NOMO-1 (cell line): ENCODE measurements around the gene SLC12A7.
"Not testable (repeated sequence)": the region's sequence is repeated elsewhere in the genome, so short reads cannot be mapped to it uniquely, and the experiment has no call there.

Experiments used
- DNase-seq, 2 experiments: peaks; one replicate each; lab custom pipeline; 2025; ENCODE audit not compliant: unreplicated experiment in 2 of 2; lab: John Stamatoyannopoulos, UW

Gene SLC12A7

DNA sequence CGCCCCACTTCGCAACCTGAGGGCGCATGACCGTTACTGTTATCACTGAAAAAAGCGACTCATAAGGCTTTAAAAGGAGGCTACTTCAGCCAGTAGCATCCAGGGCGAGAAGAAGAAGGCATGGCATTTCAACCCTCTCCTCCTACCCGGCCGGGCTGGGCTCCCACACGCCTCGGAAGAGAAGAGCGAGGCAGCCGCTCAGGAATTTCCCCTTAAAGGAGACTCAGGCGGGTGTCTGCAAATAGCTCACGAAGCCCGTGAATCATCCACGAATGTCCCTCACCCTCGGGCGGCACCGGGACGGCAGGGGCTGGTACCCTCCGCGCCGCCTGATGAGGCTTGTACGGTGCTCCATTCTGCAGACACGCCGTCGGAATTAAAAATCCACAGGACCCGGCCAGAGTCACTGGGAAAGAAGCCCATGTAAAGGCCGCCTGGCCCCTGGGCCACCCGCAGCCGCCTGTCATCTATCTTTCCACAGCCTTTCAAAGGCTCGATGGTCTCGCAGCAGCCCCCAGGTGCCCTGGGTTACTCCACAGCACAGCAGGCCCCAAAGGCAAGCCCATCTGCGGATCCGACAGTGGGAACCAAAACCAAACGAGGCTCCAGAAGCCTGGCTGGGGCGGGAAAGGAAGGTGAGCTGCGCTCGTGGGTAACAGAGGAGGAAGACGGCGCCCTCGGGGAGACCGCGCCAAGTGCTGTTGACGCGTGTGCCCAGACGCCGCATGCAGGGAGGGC is 11.8 kb downstream of the SLC12A7 start:
- no peak for DNase-seq

DNA sequence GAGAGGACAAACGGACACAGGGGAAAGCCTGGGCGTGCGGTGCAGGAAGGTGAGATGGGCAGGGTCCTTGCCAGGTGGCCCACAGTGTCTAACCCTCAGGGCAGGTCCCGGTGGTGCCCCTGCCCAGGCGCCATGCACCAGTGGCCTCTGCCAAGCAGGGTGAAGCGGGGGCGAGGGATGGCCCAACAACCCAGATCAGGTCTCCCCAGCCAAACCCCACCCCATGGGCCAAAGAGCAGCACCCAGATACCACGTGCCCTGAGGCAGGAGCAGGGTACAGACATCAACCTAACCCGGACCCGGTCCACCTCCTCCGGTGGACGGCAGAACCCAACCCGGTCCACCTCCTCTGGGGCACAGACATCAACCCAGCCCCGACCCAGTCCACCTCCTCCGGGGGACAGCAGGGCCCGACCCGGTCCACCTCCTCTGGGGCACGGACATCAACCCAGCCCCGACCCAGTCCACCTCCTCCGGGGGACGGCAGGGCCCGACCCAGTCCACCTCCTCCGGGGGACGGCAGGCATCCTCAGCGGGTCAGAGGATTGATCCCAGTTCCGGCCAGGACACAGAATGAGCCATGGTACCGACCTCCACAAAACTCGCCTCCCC is 12.8 kb downstream of the SLC12A7 start:
- no peak for DNase-seq

DNA sequence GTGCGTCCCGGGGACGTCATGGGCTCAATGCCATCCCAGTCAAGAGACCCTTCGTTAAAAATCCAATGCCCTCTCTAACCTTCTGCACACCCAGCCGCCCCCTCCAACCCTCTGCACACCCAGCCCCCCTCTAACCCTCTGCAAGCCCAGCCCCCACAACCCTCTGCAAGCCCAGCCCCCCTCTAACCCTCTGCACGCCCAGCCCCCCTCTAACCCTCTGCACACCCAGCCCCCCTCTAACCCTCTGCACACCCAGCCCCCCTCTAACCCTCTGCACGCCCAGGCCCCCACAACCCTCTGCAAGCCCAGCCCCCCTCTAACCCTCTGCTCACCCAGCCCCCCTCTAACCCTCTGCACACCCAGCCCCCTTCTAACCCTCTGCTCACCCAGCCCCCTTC is 13.9 kb downstream of the SLC12A7 start:
- DNase-seq, result not testable (repeated sequence)

DNA sequence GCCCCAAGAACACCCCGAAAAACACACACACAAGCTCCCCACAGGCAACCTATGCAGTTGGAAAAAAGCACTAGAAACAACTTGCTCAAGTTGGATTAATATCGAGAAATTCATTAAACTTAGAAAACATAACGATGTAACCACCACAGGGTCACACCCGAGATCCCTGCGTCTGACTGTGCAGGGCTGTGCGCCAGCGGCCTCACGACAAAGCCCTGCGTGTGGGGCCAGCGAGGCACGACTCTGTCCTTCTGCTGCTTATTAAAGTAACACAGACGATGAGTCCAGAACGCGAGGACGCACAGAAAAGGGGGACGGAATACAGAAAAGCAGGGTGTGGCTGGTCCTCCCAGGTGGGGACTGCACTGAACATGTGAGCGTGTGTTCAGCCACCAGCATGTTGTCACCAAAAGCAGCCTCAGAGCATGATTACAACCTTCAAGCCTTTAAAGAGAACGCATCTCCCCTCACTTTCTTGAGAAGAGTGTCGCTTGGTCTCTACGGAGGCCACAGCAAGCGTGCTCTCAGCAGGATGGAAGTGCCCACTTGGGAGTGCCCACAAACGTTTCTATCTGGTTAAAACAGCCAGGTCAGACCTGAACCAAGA is 14.4 kb downstream of the SLC12A7 start:
- no peak for DNase-seq

DNA sequence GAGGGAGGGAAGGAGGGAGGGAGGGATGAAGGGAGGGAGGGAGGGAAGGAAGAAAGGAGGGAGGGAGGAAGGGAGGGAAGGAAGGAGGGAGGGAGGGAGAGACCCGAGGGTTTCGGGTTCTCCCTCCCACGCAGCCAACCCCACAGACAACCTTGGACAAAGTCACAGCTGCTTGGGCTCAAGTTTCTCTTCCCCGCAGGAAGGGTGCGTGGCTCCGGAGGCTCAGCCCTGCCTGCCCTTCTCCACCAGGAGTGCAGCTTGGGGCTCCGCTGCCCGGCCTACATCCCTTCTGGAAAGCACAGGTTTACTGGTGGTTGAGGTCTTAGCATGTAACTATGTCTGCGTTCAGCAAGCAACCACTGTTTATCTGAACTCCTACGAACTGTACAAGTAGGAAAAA is 15.0 kb downstream of the SLC12A7 start:
- DNase-seq, result no peak

DNA sequence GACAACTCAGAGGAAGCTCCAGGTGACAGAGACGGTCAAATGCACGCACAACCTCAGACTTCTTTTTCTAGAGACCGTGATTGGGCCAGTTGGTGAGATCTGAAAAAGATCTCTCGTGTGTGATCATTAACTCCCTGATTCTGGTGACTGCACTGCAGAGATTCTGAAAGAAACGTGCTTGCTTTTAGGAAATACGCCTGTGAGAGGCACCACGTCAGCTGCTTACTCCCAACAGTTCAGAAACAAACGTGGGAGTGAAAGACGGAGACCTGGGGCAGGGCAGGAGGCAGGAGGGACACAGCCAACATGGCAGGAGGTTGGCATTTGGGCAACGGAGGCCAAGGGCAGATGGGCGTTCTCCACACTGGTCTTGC is 15.9 kb downstream of the SLC12A7 start:
- no peak for DNase-seq

DNA sequence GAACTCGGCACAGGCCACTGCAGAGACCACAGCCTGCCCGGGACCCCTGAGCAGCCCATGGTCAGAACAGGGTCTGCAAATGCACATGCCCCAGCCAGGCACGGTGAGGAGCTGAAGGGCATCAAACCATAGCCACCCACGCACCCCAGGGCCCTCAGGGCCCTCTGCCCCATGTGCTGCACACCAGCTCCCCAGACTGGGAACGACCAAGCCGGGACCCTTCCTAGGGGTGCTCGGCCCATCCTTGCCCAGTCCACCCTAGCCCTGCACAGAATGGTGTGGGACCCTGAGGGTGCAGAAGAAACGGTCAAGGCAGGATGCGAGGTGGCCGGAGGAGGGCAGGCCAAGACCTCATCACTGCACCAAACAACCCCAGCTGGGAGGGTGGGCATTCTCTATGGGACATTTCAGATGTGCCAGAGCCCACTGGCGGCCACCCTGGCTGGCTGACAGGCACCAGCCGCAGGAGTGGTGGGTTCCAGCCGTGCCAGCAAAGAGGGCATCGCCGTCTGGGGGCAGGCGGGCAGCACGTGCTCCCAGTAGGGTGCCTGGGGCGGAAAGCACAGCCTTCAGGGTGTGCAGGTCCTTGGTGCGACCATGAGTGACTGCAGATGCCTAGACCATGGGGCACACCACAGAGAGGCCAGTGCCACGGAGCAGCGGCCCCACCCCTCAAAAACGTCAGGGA is 16.4 kb downstream of the SLC12A7 start:
- DNase-seq, result no peak

DNA sequence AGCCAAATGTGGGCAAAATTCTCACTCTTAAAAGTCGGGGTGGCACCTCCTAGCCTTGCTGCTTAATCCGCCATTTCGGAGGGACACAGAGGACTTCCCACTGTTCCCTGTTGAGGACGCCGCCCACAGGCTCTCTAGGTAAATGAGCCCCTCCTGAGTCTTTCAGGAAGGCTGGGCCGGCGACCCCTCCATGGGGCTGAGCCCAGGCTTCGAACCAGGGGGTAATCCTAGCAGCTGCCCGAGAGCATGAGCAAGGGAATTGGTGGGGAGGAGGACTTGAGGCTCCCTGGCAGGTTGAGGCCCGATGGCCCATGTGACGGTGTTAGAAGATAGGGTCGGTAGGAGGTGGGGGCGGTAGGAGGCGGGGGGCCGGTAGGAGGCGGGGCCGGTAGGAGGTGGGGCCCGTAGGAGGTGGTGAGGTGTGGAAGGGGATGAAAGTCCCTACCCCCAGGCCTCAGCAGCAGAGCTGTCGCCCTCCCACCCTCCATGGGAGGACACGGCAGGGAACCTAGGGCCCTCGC is 17.1 kb downstream of the SLC12A7 start:
- no peak for DNase-seq

DNA sequence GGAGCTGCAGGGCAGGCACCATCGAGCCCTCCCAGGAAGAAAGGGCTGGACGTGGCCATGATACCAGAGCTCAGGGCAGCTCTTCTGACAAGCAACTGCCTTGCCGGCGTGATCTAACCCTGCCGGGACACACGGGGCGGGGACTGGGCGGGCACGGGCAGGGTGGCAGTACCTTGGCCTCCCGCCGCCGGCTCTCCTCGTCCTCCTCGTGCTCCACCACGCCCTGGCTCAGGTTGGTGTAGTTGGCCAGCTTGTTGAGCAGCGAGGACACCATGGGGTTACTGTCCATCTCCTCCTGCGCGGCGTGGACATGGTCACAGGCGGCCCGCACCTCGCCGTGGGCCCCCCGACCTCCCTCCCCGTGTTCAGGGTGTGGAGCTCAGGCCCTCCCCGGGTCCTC is 18.5 kb downstream of the SLC12A7 start:
- no peak for DNase-seq

DNA sequence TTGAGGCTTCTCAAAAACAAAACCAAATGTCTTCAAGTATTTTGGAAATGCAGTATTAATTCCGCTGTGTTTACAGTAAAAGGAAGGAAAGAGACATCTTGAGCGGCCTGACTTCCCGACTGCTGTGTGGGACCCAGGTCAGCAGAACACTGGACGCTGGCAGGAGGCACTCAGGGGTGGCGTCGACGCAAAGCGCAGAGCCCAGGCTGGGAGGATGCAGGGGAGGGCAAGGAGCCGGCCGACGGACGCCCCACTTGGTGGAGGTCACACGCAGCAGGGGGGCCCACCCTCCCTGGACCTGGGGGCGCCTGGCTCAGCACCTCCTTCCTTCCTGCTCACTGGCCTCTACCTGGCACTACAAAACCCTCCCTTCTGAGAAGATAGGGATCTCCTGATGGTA is 19.7 kb downstream of the SLC12A7 start:
- no peak for DNase-seq

DNA sequence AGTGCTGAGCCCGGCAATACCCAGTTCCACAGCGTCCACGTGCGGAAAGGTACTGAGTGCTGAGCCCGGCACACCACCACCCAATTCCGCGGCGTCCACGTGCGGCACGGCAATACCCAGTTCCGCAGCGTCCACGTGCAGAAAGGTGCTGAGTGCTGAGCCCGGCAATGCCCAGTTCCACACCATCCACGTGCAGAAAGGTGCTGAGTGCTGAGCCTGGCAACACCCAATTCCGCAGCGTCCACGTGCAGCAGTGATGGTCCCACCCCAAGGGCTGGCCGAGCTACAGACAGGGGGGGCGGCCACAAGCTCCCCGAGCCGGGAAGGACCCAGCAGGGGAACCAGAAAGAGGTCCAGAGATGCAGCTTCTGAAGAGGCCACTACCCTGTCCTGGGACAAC is 20.2 kb downstream of the SLC12A7 start:
- no peak for DNase-seq

DNA sequence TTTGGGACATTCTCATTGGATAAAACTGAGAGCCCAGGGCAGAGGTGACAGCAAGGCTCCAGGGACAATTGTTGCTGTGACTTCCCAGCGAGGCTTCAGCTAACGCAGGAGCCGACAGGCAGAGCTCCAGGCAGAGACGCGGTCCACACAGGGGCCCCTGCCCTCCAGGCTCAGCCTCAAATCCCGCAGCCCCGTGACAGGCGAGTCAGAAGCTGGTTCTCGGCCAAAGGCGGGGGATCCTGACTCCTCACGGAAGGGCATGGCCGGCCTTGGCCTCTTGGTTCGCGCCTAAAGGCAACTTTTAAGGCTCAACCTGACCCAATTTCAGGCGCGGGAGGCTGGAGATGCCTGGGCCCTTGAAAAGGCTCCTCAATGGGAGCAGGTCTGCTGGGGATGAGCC is 21.3 kb downstream of the SLC12A7 start:
- DNase-seq, result no peak

DNA sequence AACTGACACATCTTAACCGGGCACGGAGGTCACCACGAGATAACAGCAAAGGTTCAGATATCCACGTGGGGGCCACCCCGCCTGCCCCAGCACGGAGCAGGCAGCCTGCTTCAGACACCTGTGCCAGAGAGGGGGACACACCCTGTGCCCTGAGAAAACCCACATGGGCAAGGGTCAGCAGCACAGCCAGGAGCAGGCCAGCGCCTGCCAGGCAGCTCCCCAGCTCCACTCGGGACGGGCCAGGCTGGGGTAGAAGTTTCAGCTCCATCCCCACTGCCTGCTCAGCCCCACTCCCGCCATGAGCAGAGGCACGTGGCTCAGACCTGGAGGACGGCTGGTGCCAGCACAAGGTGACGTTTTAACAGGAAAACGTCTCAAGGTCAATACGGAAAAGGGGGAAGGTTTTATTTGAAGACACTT is 22.2 kb downstream of the SLC12A7 start:
- no peak for DNase-seq

DNA sequence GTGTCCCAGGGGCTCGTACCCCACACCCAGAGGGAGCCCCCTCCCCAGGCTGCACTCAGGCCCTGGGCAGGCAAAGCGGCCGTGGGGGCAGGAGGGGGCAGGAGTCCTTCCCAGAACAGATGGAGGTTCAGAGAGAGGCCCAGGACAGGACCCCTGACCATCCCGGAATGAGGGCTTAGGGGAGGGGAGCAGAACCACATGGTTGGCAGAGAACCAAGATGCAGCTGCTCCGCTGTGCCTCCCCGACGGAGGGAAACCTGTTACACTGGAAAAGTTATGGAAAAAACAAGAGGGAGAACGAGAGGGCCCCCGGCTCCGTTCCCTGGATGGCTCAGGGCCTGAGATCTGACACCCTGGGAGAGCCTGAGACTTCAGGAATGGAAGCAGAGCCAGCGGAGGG is 22.7 kb downstream of the SLC12A7 start:
- no peak for DNase-seq

DNA sequence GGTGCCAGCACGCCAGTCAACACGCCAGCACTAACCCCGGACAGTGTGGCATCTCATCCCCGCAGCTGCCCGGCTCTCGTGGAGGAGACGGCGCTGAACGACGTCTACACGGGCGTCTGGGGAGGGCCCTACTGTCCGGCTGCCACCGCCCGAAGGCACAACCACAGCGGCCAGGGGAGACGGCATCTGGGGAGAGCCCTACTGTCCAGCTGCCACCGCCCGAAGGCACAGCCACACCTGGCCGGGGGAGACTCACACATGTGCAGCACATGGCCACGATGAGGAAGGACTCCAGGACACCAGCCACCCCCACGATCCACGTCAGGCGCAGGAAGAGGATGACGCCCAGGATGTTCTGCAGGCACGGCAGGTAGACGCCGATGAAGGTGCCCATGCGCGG is 23.1 kb downstream of the SLC12A7 start:
- DNase-seq, result no peak

DNA sequence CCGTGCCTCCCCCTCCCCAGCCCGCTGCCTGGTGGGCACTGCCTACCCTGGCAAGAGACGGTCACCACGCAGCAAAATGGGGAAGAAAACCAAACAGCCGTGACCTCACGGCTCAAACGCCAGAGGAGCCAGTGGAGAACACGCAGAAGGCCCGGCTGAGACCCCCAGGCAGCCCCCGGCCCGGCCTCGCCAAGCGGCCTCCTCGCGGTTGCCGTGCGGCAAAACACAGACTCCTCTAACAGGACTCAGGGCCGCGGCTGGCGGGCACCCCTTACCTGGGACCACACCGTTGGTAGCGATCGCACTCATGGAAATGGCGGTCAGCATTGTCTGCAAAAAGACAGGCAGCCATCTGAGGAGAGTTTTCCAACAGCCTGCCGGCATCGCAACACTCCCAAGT is 23.8 kb downstream of the SLC12A7 start:
- DNase-seq, result no peak

DNA sequence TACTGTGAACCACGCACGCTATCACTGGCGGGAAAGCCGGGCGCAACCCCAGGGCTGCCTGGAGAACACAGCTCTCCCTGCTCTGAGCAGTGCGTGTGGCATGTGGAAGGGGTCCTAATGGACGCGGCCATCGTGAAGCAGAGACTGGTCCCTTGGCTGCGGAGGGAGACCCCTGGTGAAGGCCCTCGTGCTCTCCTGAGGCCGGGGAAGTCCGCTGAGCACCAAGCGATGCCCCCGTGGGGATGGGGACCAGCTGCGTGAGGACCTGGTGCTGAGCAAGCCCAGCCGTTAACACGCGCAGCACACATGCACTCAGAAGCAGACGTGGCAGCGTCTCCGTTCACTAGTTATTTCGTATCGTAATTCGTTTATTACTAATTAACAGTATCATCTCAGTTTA is 24.4 kb downstream of the SLC12A7 start:
- DNase-seq, result no peak

DNA sequence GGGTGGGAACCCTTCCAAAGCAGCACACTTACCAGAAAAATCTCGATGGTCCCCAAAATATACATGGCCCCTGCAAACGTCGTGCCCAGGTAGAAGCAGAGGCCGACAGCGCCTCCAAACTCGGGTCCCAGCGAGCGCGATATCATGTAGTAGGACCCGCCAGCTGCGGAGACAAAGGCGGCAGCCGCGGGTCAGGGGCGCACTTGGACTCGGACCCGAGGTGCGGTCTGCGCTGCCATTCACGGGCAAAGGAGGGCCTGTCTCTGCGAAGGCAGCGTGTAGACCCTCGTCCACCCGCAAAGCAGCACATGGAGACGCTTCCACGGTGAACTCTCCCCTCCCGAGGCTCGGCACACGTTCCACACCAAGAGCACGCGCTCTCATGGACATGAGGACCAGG is 25.0 kb downstream of the SLC12A7 start:
- no peak for DNase-seq

DNA sequence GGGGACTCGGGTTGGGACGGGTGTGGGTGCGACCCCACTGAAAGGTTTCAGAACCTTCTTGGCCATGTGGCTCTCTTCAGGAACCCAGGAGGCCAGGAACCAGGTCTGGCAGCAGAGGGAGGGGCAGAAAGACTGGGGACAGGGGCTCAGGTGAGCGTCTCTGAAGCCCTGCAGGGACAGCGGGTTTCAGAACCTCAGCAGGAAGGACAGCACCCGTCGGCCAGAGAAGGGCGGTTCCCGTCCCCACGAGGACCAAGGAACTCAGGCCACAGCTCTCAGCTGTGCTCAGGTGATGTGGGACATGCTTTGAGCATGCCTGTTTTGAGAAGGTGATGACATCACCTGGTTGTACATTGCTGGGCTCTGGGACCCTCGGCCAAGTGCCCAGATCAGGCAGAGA is 25.7 kb downstream of the SLC12A7 start:
- DNase-seq, result no peak

DNA sequence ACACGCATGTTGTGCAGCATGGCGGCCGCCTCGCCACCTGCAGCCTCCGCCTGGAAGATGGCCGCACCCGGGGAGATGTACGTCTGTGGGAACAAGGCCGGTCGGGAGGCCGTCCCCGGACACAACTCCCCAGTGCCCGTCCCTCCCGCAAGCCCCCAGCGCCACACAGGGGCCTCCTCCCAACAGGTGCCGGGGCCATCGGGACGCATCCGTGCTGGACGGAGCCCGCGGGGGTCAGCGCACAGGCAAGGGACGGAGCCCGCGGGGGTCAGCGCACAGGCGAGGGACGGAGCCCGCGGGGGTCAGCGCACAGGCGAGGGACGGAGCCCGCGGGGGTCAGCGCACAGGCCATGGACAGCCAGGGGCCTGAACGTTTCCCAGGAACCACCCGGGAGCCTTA is 26.5 kb downstream of the SLC12A7 start:
- DNase-seq, result no peak

DNA sequence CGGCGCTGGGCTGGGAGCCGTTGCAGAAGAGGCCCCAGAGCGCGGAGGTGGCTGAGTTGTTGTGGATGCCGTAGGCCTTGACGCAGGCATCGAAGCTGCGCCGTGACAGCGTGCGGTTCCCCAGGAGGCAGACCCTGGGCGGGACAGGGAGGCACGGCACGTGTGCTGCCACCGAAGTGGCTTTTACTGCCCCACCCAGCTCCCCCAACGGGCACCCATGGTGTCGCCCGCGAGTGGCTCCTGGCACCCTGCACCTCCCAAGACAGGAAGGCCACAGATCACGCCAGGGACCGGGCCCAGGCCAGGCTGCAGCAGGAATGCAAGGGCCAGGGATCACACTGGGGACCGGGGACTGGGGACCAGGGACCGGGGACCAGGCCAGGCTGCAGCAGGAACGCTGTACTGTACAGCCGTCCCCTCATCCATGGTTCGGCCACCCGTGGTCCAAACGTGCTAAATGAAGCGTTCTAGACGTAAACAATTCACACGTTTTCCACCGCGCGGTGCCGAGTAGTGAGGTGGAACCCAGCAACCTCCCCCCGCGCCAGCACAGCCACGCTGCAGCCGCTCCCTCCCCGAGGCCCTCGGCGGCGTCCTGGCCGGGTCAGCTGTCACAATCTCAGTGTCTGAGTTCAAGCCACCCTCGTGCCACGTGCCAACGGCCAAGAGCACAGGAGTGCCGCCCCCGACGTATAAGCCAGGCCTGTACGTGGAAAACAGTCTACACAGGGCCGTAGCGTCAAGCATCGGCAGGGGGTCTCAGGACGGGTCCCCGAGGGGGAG is 27.8 kb downstream of the SLC12A7 start:
- no peak for DNase-seq
